ENCODE data around the gene FLII.

Gene FLII

DNA sequence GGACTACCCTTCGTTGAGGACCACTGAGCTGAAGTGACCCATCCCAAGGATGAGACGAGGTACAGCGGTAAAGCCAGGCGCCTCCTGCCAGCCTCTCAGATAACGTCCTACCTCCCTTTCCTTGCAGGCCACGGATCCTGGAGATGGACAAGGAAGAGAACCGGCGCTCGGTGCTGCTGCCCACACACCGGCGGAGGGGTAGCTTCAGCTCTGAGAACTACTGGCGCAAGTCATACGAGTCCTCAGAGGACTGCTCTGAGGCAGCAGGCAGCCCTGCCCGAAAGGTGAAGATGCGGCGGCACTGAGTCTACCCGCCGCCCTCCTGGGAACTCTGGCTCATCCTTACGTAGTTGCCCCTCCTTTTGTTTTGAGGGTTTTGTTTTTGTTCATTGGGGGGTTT, 50.4 kb downstream of the FLII start:
- Histone ChIP-seq H3K36me3 (ENCODE audit: control insufficient read depth, insufficient read depth, low read length) (peaks cover 34% of the 10 kb centered on the region), H3K27me3 (replicated peaks; ENCODE audit: control insufficient read depth, insufficient read depth, low read length) (no peaks in the 10 kb centered on the region), H3K4me3 (replicated peaks; ENCODE audit: low read depth, low read length) (no peak overlapping the region)
- no peak for DNase-seq (ENCODE audit: extremely low read depth, insufficient read length)
- no peak for TF ChIP-seq CTCF (IDR thresholded peaks at IDR 0.05; ENCODE audit: insufficient read depth, low read length, poor library complexity, severe bottlenecking)

GRCh38 chr17:18206962-18207361, 51.6 kb downstream of the FLII start:
- Histone ChIP-seq H3K36me3 (ENCODE audit: control insufficient read depth, insufficient read depth, low read length) (peaks cover 36% of the 10 kb centered on the region), H3K4me3 (replicated peaks; ENCODE audit: low read depth, low read length) (no peak overlapping the region), H3K27me3 (replicated peaks; ENCODE audit: control insufficient read depth, insufficient read depth, low read length) (no peaks in the 10 kb centered on the region)
- no peak for DNase-seq (ENCODE audit: extremely low read depth, insufficient read length)
- no peak for TF ChIP-seq CTCF (IDR thresholded peaks at IDR 0.05; ENCODE audit: insufficient read depth, low read length, poor library complexity, severe bottlenecking)

DNA sequence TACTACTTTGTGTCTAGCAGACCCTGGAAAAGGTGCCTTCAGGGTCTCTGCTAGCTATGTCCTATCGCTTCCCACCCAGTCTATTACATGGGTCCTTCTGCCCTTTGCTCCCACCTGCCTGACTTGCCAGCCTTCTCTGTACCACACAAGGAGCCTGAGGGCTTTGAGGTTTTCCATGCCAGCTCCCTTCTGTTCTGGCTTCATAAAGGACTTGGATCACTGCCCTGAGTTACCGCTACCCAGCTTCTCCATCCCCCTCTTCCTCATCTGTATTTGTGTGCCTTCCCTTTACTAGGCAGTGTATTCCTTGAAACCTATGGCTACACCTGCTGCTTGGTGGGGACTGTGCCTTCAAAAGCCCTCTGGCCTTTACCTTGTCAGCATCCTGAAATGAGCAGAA, 52.7 kb downstream of the FLII start:
- no peak for TF ChIP-seq CTCF (IDR thresholded peaks at IDR 0.05; ENCODE audit: insufficient read depth, low read length, poor library complexity, severe bottlenecking)
- H3K36me3 ChIP-seq (ENCODE audit: control insufficient read depth, insufficient read depth, low read length), result peaks cover 39% of the 10 kb centered on the region
- no peak overlapping the region for H3K4me3 ChIP-seq (replicated peaks; ENCODE audit: low read depth, low read length)
- H3K27me3 ChIP-seq (replicated peaks; ENCODE audit: control insufficient read depth, insufficient read depth, low read length), result no peaks in the 10 kb centered on the region
- DNase-seq (ENCODE audit: extremely low read depth, insufficient read length), result no peak

DNA sequence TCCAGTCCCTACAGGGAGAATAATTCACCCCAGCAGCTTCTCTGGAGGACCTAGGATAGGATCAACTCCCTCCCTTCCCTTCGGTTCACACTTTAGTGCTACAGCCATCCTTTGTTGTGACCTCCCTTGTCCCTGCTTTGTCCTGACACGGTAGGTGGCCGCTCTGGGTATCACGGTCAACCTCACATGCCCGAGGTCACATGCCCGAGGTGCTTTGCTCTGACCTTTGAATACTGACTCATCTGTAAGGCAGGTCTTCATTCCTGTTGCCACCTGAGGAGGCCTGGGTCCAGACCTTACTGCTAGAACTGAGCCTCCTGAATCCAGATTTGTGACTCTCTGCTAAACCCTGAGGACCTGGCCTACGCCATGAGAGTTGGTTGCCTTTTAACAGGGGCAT, 55.2 kb downstream of the FLII start:
- DNase-seq (ENCODE audit: extremely low read depth, insufficient read length), result no peak
- Histone ChIP-seq H3K36me3 (ENCODE audit: control insufficient read depth, insufficient read depth, low read length) (peaks cover 43% of the 10 kb centered on the region), H3K4me3 (replicated peaks; ENCODE audit: low read depth, low read length) (no peak overlapping the region), H3K27me3 (replicated peaks; ENCODE audit: control insufficient read depth, insufficient read depth, low read length) (no peaks in the 10 kb centered on the region)
- no peak for TF ChIP-seq CTCF (IDR thresholded peaks at IDR 0.05; ENCODE audit: insufficient read depth, low read length, poor library complexity, severe bottlenecking)

GRCh38 chr17:18201108-18201507, 57.4 kb downstream of the FLII start:
- peaks cover 39% of the 10 kb centered on the region for H3K36me3 ChIP-seq (ENCODE audit: control insufficient read depth, insufficient read depth, low read length)
- no peak for TF ChIP-seq CTCF (IDR thresholded peaks at IDR 0.05; ENCODE audit: insufficient read depth, low read length, poor library complexity, severe bottlenecking)
- no peaks in the 10 kb centered on the region for H3K27me3 ChIP-seq (replicated peaks; ENCODE audit: control insufficient read depth, insufficient read depth, low read length)
- no peak overlapping the region for H3K4me3 ChIP-seq (replicated peaks; ENCODE audit: low read depth, low read length)
- DNase-seq (ENCODE audit: extremely low read depth, insufficient read length), result no peak

DNA sequence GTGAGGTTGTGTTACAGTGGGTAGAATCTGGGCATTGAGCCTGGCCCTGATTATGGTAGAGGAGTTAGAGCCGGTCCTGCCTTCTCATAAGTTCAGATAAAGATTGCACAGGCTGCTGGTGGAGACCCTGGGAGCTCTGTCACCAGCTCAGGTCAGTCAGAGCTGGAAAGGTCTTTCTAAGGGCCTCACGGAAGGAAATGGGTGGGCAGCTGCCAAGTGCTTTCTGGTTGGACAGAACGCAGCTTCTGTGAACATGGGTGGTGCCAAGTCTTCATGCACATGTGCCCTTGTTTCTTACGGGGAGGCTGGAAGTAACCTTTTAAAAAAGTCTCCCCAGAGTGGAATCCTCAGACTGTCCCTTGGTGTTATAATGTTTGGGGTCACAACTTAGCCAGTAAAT, 60.0 kb downstream of the FLII start:
- no peak for TF ChIP-seq CTCF (IDR thresholded peaks at IDR 0.05; ENCODE audit: insufficient read depth, low read length, poor library complexity, severe bottlenecking)

More for the DNA sequence above, 60.0 kb downstream of the FLII start:
- no peaks in the 10 kb centered on the region for H3K27me3 ChIP-seq (replicated peaks; ENCODE audit: control insufficient read depth, insufficient read depth, low read length)
- no peak for DNase-seq (ENCODE audit: extremely low read depth, insufficient read length)
- peaks cover 40% of the 10 kb centered on the region for H3K36me3 ChIP-seq (ENCODE audit: control insufficient read depth, insufficient read depth, low read length)
- H3K4me3 ChIP-seq (replicated peaks; ENCODE audit: low read depth, low read length), result no peak overlapping the region

All from GM06990 (cell line).